Measurements from ENCODE around the gene SIRPB1.

SIRPB1 gene

DNA sequence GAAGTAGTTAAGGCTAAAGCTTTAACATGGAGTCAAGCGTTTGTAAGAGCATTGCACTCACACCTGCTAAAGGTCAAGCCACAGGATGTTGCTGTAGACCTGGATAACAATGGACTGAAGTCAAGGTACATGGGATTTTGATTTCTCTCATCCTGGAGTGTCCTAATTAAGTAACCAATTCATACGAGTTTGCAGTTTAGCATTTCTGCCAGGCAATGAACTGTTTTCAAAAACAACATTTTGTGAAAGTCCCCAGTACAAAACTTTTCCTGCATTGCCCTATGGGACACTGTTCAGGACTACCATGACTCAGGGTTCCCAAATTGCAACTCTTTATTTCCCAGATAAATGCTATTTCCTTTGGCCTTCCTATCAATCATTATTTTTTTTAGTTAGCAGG lies 17.4 kb upstream of the SIRPB1 start:
- Histone ChIP-seq H3K27ac (ENCODE audit: low read length) (no peak overlapping the region), H3K4me1 (ENCODE audit: control insufficient read depth, insufficient read depth, low read length) (no peaks in the 10 kb centered on the region), H3K27me3 (ENCODE audit: control insufficient read depth in 1 of 2, insufficient read depth in 2 of 2, low read length in 2 of 2) (no peaks in the 10 kb centered on the region), H3K9me3 (ENCODE audit: control insufficient read depth in 2 of 2, low read length in 2 of 2) (no peaks in the 10 kb centered on the region), H3K9ac (ENCODE audit: low read length in 2 of 2) (no peak overlapping the region), H3K36me3 (ENCODE audit: control insufficient read depth in 2 of 2, insufficient read depth in 2 of 2, low read length in 2 of 2) (no peaks in the 10 kb centered on the region), H3K4me3 (ENCODE audit: low read length in 2 of 2) (no peak overlapping the region)

DNA sequence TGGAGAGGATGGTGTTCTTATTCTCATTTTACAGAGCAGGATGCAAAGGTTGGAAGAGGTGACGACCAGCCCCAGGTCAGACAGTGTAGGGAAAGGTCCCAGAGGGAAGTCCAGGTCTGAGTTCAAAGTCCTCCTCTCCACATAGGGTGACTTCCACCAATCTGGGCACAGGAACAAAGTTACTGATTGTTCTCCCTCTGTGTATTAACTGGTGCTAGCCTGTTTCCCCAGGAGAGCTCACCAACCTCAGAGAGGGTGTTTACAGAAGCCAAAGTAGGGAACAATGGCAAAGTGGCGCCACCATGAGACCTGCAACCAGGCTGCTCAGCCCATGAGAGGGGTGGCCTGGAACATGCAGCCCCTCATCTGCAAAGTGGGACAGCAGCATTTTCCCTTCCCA lies 16.8 kb upstream of the SIRPB1 start:
- Histone ChIP-seq H3K36me3 (ENCODE audit: control insufficient read depth in 2 of 2, insufficient read depth in 2 of 2, low read length in 2 of 2) (no peaks in the 10 kb centered on the region), H3K4me3 (ENCODE audit: low read length in 2 of 2) (no peak overlapping the region)

GRCh38 chr20:1635291-1635979 lies 15.6 kb upstream of the SIRPB1 start:
- no peak overlapping the region for H3K4me3 ChIP-seq (ENCODE audit: low read length in 2 of 2)
- no peaks in the 10 kb centered on the region for H3K27me3 ChIP-seq (ENCODE audit: control insufficient read depth in 1 of 2, insufficient read depth in 2 of 2, low read length in 2 of 2)
- H3K36me3 ChIP-seq (ENCODE audit: control insufficient read depth in 2 of 2, insufficient read depth in 2 of 2, low read length in 2 of 2), result no peaks in the 10 kb centered on the region
- H3K27ac ChIP-seq (ENCODE audit: low read length), result no peak overlapping the region
- no peak overlapping the region for H3K9ac ChIP-seq (ENCODE audit: low read length in 2 of 2)
- H3K4me1 ChIP-seq (ENCODE audit: control insufficient read depth, insufficient read depth, low read length), result no peaks in the 10 kb centered on the region
- no peaks in the 10 kb centered on the region for H3K9me3 ChIP-seq (ENCODE audit: control insufficient read depth in 2 of 2, low read length in 2 of 2)

More for the DNA sequence above, 16.8 kb upstream of the SIRPB1 start:
- no peaks in the 10 kb centered on the region for H3K4me1 ChIP-seq (ENCODE audit: control insufficient read depth, insufficient read depth, low read length)
- no peak overlapping the region for H3K9ac ChIP-seq (ENCODE audit: low read length in 2 of 2)
- H3K27ac ChIP-seq (ENCODE audit: low read length), result no peak overlapping the region
- no peaks in the 10 kb centered on the region for H3K27me3 ChIP-seq (ENCODE audit: control insufficient read depth in 1 of 2, insufficient read depth in 2 of 2, low read length in 2 of 2)
- H3K9me3 ChIP-seq (ENCODE audit: control insufficient read depth in 2 of 2, low read length in 2 of 2), result no peaks in the 10 kb centered on the region

- no peak overlapping the region for H3K9ac ChIP-seq (ENCODE audit: low read length in 2 of 2)
Observed at GRCh38 chr20:1633535-1633934, 13.7 kb upstream of the SIRPB1 start.

GRCh38 chr20:1632178-1632577 lies 12.4 kb upstream of the SIRPB1 start:
- Histone ChIP-seq H3K27ac (ENCODE audit: low read length) (no peak overlapping the region), H3K27me3 (ENCODE audit: control insufficient read depth in 1 of 2, insufficient read depth in 2 of 2, low read length in 2 of 2) (no peaks in the 10 kb centered on the region), H3K4me1 (ENCODE audit: control insufficient read depth, insufficient read depth, low read length) (no peaks in the 10 kb centered on the region), H3K4me3 (ENCODE audit: low read length in 2 of 2) (no peak overlapping the region), H3K9me3 (ENCODE audit: control insufficient read depth in 2 of 2, low read length in 2 of 2) (no peaks in the 10 kb centered on the region), H3K36me3 (ENCODE audit: control insufficient read depth in 2 of 2, insufficient read depth in 2 of 2, low read length in 2 of 2) (no peaks in the 10 kb centered on the region), H3K9ac (ENCODE audit: low read length in 2 of 2) (no peak overlapping the region)

More at GRCh38 chr20:1633535-1633934, 13.7 kb upstream of the SIRPB1 start:
- H3K36me3 ChIP-seq (ENCODE audit: control insufficient read depth in 2 of 2, insufficient read depth in 2 of 2, low read length in 2 of 2), result no peaks in the 10 kb centered on the region
- no peaks in the 10 kb centered on the region for H3K9me3 ChIP-seq (ENCODE audit: control insufficient read depth in 2 of 2, low read length in 2 of 2)
- no peak overlapping the region for H3K27ac ChIP-seq (ENCODE audit: low read length)
- no peak overlapping the region for H3K4me3 ChIP-seq (ENCODE audit: low read length in 2 of 2)
- H3K4me1 ChIP-seq (ENCODE audit: control insufficient read depth, insufficient read depth, low read length), result no peaks in the 10 kb centered on the region
- no peaks in the 10 kb centered on the region for H3K27me3 ChIP-seq (ENCODE audit: control insufficient read depth in 1 of 2, insufficient read depth in 2 of 2, low read length in 2 of 2)

- Histone ChIP-seq H3K4me3 (ENCODE audit: low read length in 2 of 2) (no peak overlapping the region), H3K4me1 (ENCODE audit: control insufficient read depth, insufficient read depth, low read length) (no peaks in the 10 kb centered on the region), H3K36me3 (ENCODE audit: control insufficient read depth in 2 of 2, insufficient read depth in 2 of 2, low read length in 2 of 2) (no peaks in the 10 kb centered on the region), H3K27ac (ENCODE audit: low read length) (no peak overlapping the region), H3K9me3 (ENCODE audit: control insufficient read depth in 2 of 2, low read length in 2 of 2) (no peaks in the 10 kb centered on the region), H3K9ac (ENCODE audit: low read length in 2 of 2) (no peak overlapping the region), H3K27me3 (ENCODE audit: control insufficient read depth in 1 of 2, insufficient read depth in 2 of 2, low read length in 2 of 2) (no peaks in the 10 kb centered on the region)
Observed at GRCh38 chr20:1631309-1632151, 11.7 kb upstream of the SIRPB1 start.

- Histone ChIP-seq H3K27me3 (ENCODE audit: control insufficient read depth in 1 of 2, insufficient read depth in 2 of 2, low read length in 2 of 2) (no peaks in the 10 kb centered on the region), H3K36me3 (ENCODE audit: control insufficient read depth in 2 of 2, insufficient read depth in 2 of 2, low read length in 2 of 2) (no peaks in the 10 kb centered on the region), H3K9me3 (ENCODE audit: control insufficient read depth in 2 of 2, low read length in 2 of 2) (no peaks in the 10 kb centered on the region), H3K9ac (ENCODE audit: low read length in 2 of 2) (no peak overlapping the region), H3K27ac (ENCODE audit: low read length) (no peak overlapping the region), H3K4me1 (ENCODE audit: control insufficient read depth, insufficient read depth, low read length) (no peaks in the 10 kb centered on the region), H3K4me3 (ENCODE audit: low read length in 2 of 2) (no peak overlapping the region)
Observed at GRCh38 chr20:1630186-1630585, 10.4 kb upstream of the SIRPB1 start.

GRCh38 chr20:1629321-1629720 lies 9.5 kb upstream of the SIRPB1 start:
- Histone ChIP-seq H3K9ac (ENCODE audit: low read length in 2 of 2) (no peak overlapping the region), H3K27me3 (ENCODE audit: control insufficient read depth in 1 of 2, insufficient read depth in 2 of 2, low read length in 2 of 2) (no peaks in the 10 kb centered on the region)

DNA sequence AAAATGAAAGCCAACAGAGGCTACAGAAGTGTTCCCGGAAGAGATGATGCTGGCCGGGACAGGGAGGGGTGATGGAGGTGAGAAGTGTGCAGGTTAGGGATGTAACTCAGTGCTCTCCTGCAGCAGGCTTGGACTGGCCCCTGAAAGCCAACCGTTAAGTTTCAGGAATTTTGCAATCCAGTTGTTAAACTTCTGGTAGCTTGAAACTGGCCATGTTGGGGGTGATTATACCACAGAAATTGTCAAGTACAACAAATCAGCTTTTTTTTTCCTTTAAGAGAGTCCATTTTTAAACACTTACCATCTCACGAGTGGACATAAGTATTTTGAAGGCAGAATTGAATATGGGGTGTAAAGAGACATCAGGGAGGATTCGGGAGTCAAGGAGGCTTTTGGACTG lies 8.8 kb upstream of the SIRPB1 start:
- Histone ChIP-seq H3K36me3 (ENCODE audit: control insufficient read depth in 2 of 2, insufficient read depth in 2 of 2, low read length in 2 of 2) (no peaks in the 10 kb centered on the region), H3K9ac (ENCODE audit: low read length in 2 of 2) (no peak overlapping the region), H3K27ac (ENCODE audit: low read length) (no peak overlapping the region), H3K4me3 (ENCODE audit: low read length in 2 of 2) (no peak overlapping the region), H3K9me3 (ENCODE audit: control insufficient read depth in 2 of 2, low read length in 2 of 2) (no peaks in the 10 kb centered on the region), H3K4me1 (ENCODE audit: control insufficient read depth, insufficient read depth, low read length) (no peaks in the 10 kb centered on the region), H3K27me3 (ENCODE audit: control insufficient read depth in 1 of 2, insufficient read depth in 2 of 2, low read length in 2 of 2) (no peaks in the 10 kb centered on the region)

More at GRCh38 chr20:1629321-1629720, 9.5 kb upstream of the SIRPB1 start:
- Histone ChIP-seq H3K4me1 (ENCODE audit: control insufficient read depth, insufficient read depth, low read length) (no peaks in the 10 kb centered on the region), H3K36me3 (ENCODE audit: control insufficient read depth in 2 of 2, insufficient read depth in 2 of 2, low read length in 2 of 2) (no peaks in the 10 kb centered on the region), H3K9me3 (ENCODE audit: control insufficient read depth in 2 of 2, low read length in 2 of 2) (no peaks in the 10 kb centered on the region), H3K27ac (ENCODE audit: low read length) (no peak overlapping the region), H3K4me3 (ENCODE audit: low read length in 2 of 2) (no peak overlapping the region)

GRCh38 chr20:1627200-1627550 lies 7.4 kb upstream of the SIRPB1 start:
- Histone ChIP-seq H3K9me3 (ENCODE audit: control insufficient read depth in 2 of 2, low read length in 2 of 2) (no peaks in the 10 kb centered on the region), H3K9ac (ENCODE audit: low read length in 2 of 2) (no peak overlapping the region), H3K27me3 (ENCODE audit: control insufficient read depth in 1 of 2, insufficient read depth in 2 of 2, low read length in 2 of 2) (no peaks in the 10 kb centered on the region), H3K27ac (ENCODE audit: low read length) (no peak overlapping the region), H3K4me3 (ENCODE audit: low read length in 2 of 2) (no peak overlapping the region), H3K36me3 (ENCODE audit: control insufficient read depth in 2 of 2, insufficient read depth in 2 of 2, low read length in 2 of 2) (no peaks in the 10 kb centered on the region), H3K4me1 (ENCODE audit: control insufficient read depth, insufficient read depth, low read length) (no peaks in the 10 kb centered on the region)
